ENCODE data around the gene LCP1. TPM values are rescaled to one million over a fixed set of nuclear protein-coding genes. Genes with fewer than 3 reads are reported as not detected.
A peak's percentile ranks its signal among the peaks of the same experiment; 100 is the strongest.
"Not testable (repeated sequence)": the region's sequence is repeated elsewhere in the genome, so short reads cannot be mapped to it uniquely, and the experiment has no call there.

Gene LCP1, protein sequence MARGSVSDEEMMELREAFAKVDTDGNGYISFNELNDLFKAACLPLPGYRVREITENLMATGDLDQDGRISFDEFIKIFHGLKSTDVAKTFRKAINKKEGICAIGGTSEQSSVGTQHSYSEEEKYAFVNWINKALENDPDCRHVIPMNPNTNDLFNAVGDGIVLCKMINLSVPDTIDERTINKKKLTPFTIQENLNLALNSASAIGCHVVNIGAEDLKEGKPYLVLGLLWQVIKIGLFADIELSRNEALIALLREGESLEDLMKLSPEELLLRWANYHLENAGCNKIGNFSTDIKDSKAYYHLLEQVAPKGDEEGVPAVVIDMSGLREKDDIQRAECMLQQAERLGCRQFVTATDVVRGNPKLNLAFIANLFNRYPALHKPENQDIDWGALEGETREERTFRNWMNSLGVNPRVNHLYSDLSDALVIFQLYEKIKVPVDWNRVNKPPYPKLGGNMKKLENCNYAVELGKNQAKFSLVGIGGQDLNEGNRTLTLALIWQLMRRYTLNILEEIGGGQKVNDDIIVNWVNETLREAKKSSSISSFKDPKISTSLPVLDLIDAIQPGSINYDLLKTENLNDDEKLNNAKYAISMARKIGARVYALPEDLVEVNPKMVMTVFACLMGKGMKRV
- total RNA-seq (2021; ENCODE audit: unreplicated experiment): 1.5 TPM
- not detected for polyA plus RNA-seq (2012; ENCODE audit: insufficient read length)
- Bru-seq, nascent RNA: percentile 17 among the genes with signal in this experiment
- BruChase-seq, experiment 1, labeled RNA remaining after a 2-hour chase: percentile 17 among the genes with signal in this experiment
- percentile 29 among the genes with signal in this experiment for BruChase-seq, experiment 2, labeled RNA remaining after a 6-hour chase
- long read RNA-seq: 0 reads

DNA sequence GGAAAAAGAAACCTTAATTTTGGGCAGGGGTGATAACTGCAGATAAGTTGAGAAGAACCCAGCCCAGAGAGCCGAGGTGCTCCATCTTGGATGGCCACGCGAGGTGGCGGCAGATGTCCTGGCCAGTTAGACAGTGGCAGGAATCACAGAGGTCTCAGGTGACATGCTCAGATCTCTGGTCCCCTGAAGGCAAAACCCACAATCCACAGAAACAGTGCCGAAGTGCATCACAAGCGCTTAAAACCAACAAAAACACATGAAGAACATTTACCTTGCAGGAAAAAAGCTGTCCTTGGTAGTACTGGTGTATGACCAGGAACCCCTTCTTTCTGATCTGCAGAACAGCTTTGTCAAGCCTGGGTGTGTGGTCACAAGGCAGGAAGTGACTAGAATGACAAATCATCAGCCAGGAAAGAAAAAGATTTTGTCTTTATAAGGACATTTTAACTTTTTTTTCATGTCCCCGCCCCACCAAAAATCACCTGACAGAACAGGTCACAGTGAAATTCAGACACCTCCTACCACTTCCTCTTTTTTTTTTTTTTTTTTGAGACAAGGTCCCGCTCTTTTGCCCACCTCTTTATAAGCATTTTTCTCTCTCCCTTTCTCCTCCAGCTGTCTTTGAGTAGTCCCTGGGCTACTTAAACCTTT, at the start of gene LCP1:
LCP1 (minus strand) TSS at position 338 of the 651 bp plus-strand sequence. CDS start 22,515 bp downstream, outside the sequence.
- in situ Hi-C loops (cut with HindIII; ENCODE audit: low pct_unique_long_range_greater_than_20kb, low sequenced_read_pairs) (no loop called here), intact Hi-C loops (cut with micrococcal nuclease; ENCODE audit: unreplicated experiment) (no loop called here)
- ChIA-PET POLR2A (no interaction called here), CTCF (no interaction called here)
- H3K4me3 ChIP-seq (ENCODE audit: low read depth in 2 of 2, low read length in 2 of 2): no peak within 1 kb of the TSS
- TF ChIP-seq SIN3A (IDR thresholded peaks at IDR 0.05; ENCODE audit: borderline replicate concordance, insufficient read depth, low read depth, low read length) (no peak), POLR2AphosphoS5 (IDR thresholded peaks at IDR 0.05; ENCODE audit: low read depth, low read length) (no peak), TCF7L2 (IDR thresholded peaks at IDR 0.05; ENCODE audit: low read depth, low read length) (no peak), REST (IDR thresholded peaks at IDR 0.05; ENCODE audit: insufficient read depth in 1 of 2, low read depth in 2 of 2, low read length in 1 of 2) (no peak), CTCF (IDR thresholded peaks at IDR 0.05) (no peak)
- BruUV-seq (replicated peaks): no TSS peak
- ATAC-seq (no peak), DNase-seq (ENCODE audit: low read depth, low spot score) (no peak)
- no peaks in the 10 kb centered on the region for H3K9me3 ChIP-seq (ENCODE audit: control insufficient read depth, insufficient read depth, low read depth, low read length)
- H3K27ac ChIP-seq (ENCODE audit: low read length): no peak within 1 kb of the TSS
- H3K36me3 ChIP-seq (ENCODE audit: control insufficient read depth, insufficient read depth, low read length): no peaks in the 10 kb centered on the region
- H3K27me3 ChIP-seq (ENCODE audit: control insufficient read depth, insufficient read depth, low read length): no peaks in the 10 kb centered on the region
- no peaks in the 10 kb centered on the region for H3K4me1 ChIP-seq (ENCODE audit: control insufficient read depth, insufficient read depth, low read length)

- Histone ChIP-seq H3K4me1 (ENCODE audit: control insufficient read depth, insufficient read depth, low read length) (no peaks in the 10 kb centered on the region), H3K4me3 (ENCODE audit: low read depth in 2 of 2, low read length in 2 of 2) (no peak overlapping the region), H3K27me3 (ENCODE audit: control insufficient read depth, insufficient read depth, low read length) (no peaks in the 10 kb centered on the region), H3K36me3 (ENCODE audit: control insufficient read depth, insufficient read depth, low read length) (no peaks in the 10 kb centered on the region), H3K9me3 (ENCODE audit: control insufficient read depth, insufficient read depth, low read depth, low read length) (no peaks in the 10 kb centered on the region), H3K27ac (ENCODE audit: low read length) (no peak overlapping the region)
- ChIA-PET CTCF (no interaction called here), POLR2A (no interaction called here)
- in situ Hi-C loops (cut with HindIII; ENCODE audit: low pct_unique_long_range_greater_than_20kb, low sequenced_read_pairs) (no loop called here), intact Hi-C loops (cut with micrococcal nuclease; ENCODE audit: unreplicated experiment) (no loop called here)
- no peak for ATAC-seq
- DNase-seq (ENCODE audit: low read depth, low spot score): no peak
- no peak for TF ChIP-seq REST (IDR thresholded peaks at IDR 0.05; ENCODE audit: insufficient read depth in 1 of 2, low read depth in 2 of 2, low read length in 1 of 2)
- no peak for TF ChIP-seq TCF7L2 (IDR thresholded peaks at IDR 0.05; ENCODE audit: low read depth, low read length)
- no peak for TF ChIP-seq CTCF (IDR thresholded peaks at IDR 0.05)
- TF ChIP-seq SIN3A (IDR thresholded peaks at IDR 0.05; ENCODE audit: borderline replicate concordance, insufficient read depth, low read depth, low read length): no peak
- no peak for TF ChIP-seq POLR2AphosphoS5 (IDR thresholded peaks at IDR 0.05; ENCODE audit: low read depth, low read length)
- no TSS peak for BruUV-seq (replicated peaks)
Observed at GRCh38 chr13:46229251-46229650, 47.3 kb upstream of the LCP1 start.

GRCh38 chr13:46220234-46220633, 38.3 kb upstream of the LCP1 start:
- DNase-seq (ENCODE audit: low read depth, low spot score); intact Hi-C loops (cut with micrococcal nuclease; ENCODE audit: unreplicated experiment); CTCF ChIA-PET; H3K4me1 ChIP-seq (ENCODE audit: control insufficient read depth, insufficient read depth, low read length); ATAC-seq; BruUV-seq (replicated peaks); H3K27ac ChIP-seq (ENCODE audit: low read length); in situ Hi-C loops (cut with HindIII; ENCODE audit: low pct_unique_long_range_greater_than_20kb, low sequenced_read_pairs); H3K27me3 ChIP-seq (ENCODE audit: control insufficient read depth, insufficient read depth, low read length); H3K9me3 ChIP-seq (ENCODE audit: control insufficient read depth, insufficient read depth, low read depth, low read length); H3K36me3 ChIP-seq (ENCODE audit: control insufficient read depth, insufficient read depth, low read length); H3K4me3 ChIP-seq (ENCODE audit: low read depth in 2 of 2, low read length in 2 of 2); POLR2A ChIA-PET: not testable (repeated sequence)

Data from Panc1 (cell line).